A673 (cell line): Measurements from ENCODE around the gene MYOF. TPM values are rescaled to one million over a fixed set of nuclear protein-coding genes. Genes with fewer than 3 reads are reported as not detected.

ENCODE experiments used
- BruUV-seq: library from RNA; stranded (reverse); fragments of 400-500 nt; replicated peaks from 2 replicates; lab custom pipeline; 2021; lab: Mats Ljungman, UMichigan
- CTCF ChIA-PET: fragments of 300-600 bp; sonication (Branson Sonifier 250); formaldehyde crosslinking; loops from one replicate; lab custom pipeline; 2022; ENCODE audit warnings: antibody characterized with exemption; lab: Charles Lee
- POLR2A ChIA-PET: fragments of 300-600 bp; sonication (Branson Sonifier 250); formaldehyde crosslinking; loops from one replicate; lab custom pipeline; 2022; ENCODE audit warnings: antibody characterized with exemption; ENCODE audit not compliant: low non-redundant PET; lab: Charles Lee
- DNase-seq: peaks from one replicate; pipeline ENCODE4 v3.0.0-alpha.2; 2015; ENCODE audit warnings: low spot score
- H3K27ac ChIP-seq: fragments of 200-600 bp; sonication (generic); 2 replicates; pipeline ENCODE4 v1.5.1; 2016; ENCODE audit warnings: mixed run types, low read depth, mild to moderate bottlenecking, mixed read lengths, antibody characterized with exemption, low read length; ENCODE audit not compliant: poor library complexity, severe bottlenecking
- H3K27me3 ChIP-seq: fragments of 200-600 bp; sonication (generic); replicated peaks from 2 replicates; pipeline ENCODE4 v1.6.1; 2017; ENCODE audit warnings: mixed run types, low read depth, mild to moderate bottlenecking, mixed read lengths, antibody characterized with exemption, low read length; ENCODE audit not compliant: insufficient read depth, poor library complexity
- H3K36me3 ChIP-seq: fragments of 200-600 bp; sonication (generic); 2 replicates; pipeline ENCODE4 v1.6.1; 2016; ENCODE audit warnings: mixed run types, mild to moderate bottlenecking, mixed read lengths, antibody characterized with exemption, low read length; ENCODE audit not compliant: insufficient read depth, poor library complexity, severe bottlenecking
- H3K4me1 ChIP-seq: fragments of 200-600 bp; sonication (generic); 2 replicates; pipeline ENCODE4 v1.6.1; 2017; ENCODE audit warnings: mixed run types, mild to moderate bottlenecking, mixed read lengths, antibody characterized with exemption, low read length; ENCODE audit not compliant: insufficient read depth, poor library complexity, severe bottlenecking
- H3K4me3 ChIP-seq: fragments of 200-600 bp; sonication (generic); 2 replicates; pipeline ENCODE4 v1.5.1; 2016; ENCODE audit warnings: low read depth, mixed run types, mild to moderate bottlenecking, mixed read lengths, low read length; ENCODE audit not compliant: poor library complexity, severe bottlenecking
- H3K9me3 ChIP-seq: fragments of 200-600 bp; sonication (generic); 2 replicates; pipeline ENCODE4 v1.6.1; 2016; ENCODE audit warnings: mixed run types, low read depth, mild to moderate bottlenecking, mixed read lengths, antibody characterized with exemption, low read length; ENCODE audit not compliant: poor library complexity, severe bottlenecking
- CTCF ChIP-seq: fragments of 300-800, 200-600 bp; sonication (generic); conservative IDR thresholded peaks from 2 replicates; pipeline ENCODE4 v1.5.1; 2017; ENCODE audit warnings: low read depth, mild to moderate bottlenecking, antibody characterized with exemption, low read length, moderate library complexity, mixed read lengths
- EZH2 ChIP-seq: fragments of 200-600 bp; sonication (generic); IDR thresholded peaks from 2 replicates; pipeline ENCODE4 v1.6.1; 2017; ENCODE audit warnings: borderline replicate concordance, low read depth, mild to moderate bottlenecking, mixed read lengths, antibody characterized with exemption, low read length; ENCODE audit not compliant: poor library complexity, severe bottlenecking
- intact Hi-C: fragments of 100-400 bp; cut with micrococcal nuclease; formaldehyde crosslinking; loops from one replicate; pipeline ENCODE4 v1.10.0; 2022; ENCODE audit not compliant: unreplicated experiment
- total RNA-seq: library from RNA; stranded (reverse); gene quantifications from 2 replicates; pipeline ENCODE4 v1.2.3, GENCODE V29; 2021

The MYOF gene
- total RNA-seq, 1 experiment from 2014 or later, result 24.2 TPM

GRCh38 chr10:93440591-93441091 is 41.5 kb downstream of the MYOF start:
- Histone ChIP-seq H3K36me3 (no peaks in the 10 kb centered on the region), H3K9me3 (no peaks in the 10 kb centered on the region), H3K27ac (peak overlapping the region; percentile 55), H3K27me3 (no peaks in the 10 kb centered on the region), H3K4me1 (peaks cover 63% of the 10 kb centered on the region), H3K4me3 (no peak overlapping the region)
- peak; percentile 65 for DNase-seq
- intact Hi-C loops, result no loop called here
- ChIA-PET POLR2A (interaction anchor here (0.5 kb wide), 1 partner anchor 63 kb away, joined by 3 read pairs; no protein-coding TSS in a partner anchor), CTCF (interaction anchor here (0.8 kb wide), 1 partner anchor 25 kb away, joined by 3 read pairs; no protein-coding TSS in a partner anchor)
- no TSS peak for BruUV-seq
- no peak for TF ChIP-seq EZH2
- TF ChIP-seq CTCF, result no peak

- Histone ChIP-seq H3K27me3 (no peaks in the 10 kb centered on the region), H3K36me3 (no peaks in the 10 kb centered on the region), H3K4me1 (peaks cover 67% of the 10 kb centered on the region), H3K4me3 (no peak overlapping the region), H3K9me3 (no peaks in the 10 kb centered on the region), H3K27ac (peak overlapping the region; percentile 95)
- ChIA-PET POLR2A (no interaction called here), CTCF (no interaction called here)
- no TSS peak for BruUV-seq
- TF ChIP-seq CTCF (no peak), EZH2 (no peak)
- intact Hi-C loops, result no loop called here
- no peak for DNase-seq
Observed at GRCh38 chr10:93438613-93439253, 43.4 kb downstream of the MYOF start.

- no peak for DNase-seq
- intact Hi-C loops, result loop anchor here (2.0 kb wide), 1 partner anchor 39 kb away; no protein-coding TSS in a partner anchor
- TF ChIP-seq EZH2 (no peak), CTCF (no peak)
- ChIA-PET CTCF (no interaction called here), POLR2A (no interaction called here)
- BruUV-seq, result no TSS peak
- Histone ChIP-seq H3K9me3 (no peaks in the 10 kb centered on the region), H3K36me3 (no peaks in the 10 kb centered on the region), H3K27ac (peak overlapping the region; percentile 95), H3K27me3 (no peaks in the 10 kb centered on the region), H3K4me1 (peaks cover 63% of the 10 kb centered on the region), H3K4me3 (no peak overlapping the region)
Observed at GRCh38 chr10:93437946-93438612, 44.1 kb downstream of the MYOF start.
